Progenitor cell of endocrine pancreas (in vitro differentiated cells): ENCODE measurements around the gene FBF1. TPM values are rescaled to one million over a fixed set of nuclear protein-coding genes. Genes with fewer than 3 reads are reported as not detected.

Experiments
- DNase-seq: peaks from one replicate; pipeline ENCODE4 v3.0.0; 2021; ENCODE audit warnings: low spot score; ENCODE audit not compliant: unreplicated experiment
- H3K27ac Mint-ChIP-seq: 2 replicates; pipeline ENCODE4 v1.8.0; 2021; ENCODE audit warnings: mild to moderate bottlenecking, moderate library complexity, mixed read lengths
- H3K27me3 Mint-ChIP-seq: 2 replicates; pipeline ENCODE4 v1.8.0; 2021; ENCODE audit warnings: mixed read lengths
- H3K36me3 Mint-ChIP-seq: 2 replicates; pipeline ENCODE4 v1.8.0; 2022; ENCODE audit warnings: mixed read lengths; ENCODE audit not compliant: insufficient read depth
- H3K4me1 Mint-ChIP-seq: 2 replicates; pipeline ENCODE4 v1.8.0; 2021; ENCODE audit warnings: low read depth, mixed read lengths
- H3K4me3 Mint-ChIP-seq: 2 replicates; pipeline ENCODE4 v1.8.0; 2021; ENCODE audit warnings: low read depth, mild to moderate bottlenecking, moderate library complexity, mixed read lengths
- H3K9me3 Mint-ChIP-seq: 2 replicates; pipeline ENCODE4 v1.8.0; 2021; ENCODE audit warnings: low read depth, mixed read lengths
- CTCF ChIP-seq: fragments of 200-600 bp; sonication (generic); IDR thresholded peaks from one replicate; pipeline ENCODE4 v1.5.0; 2021; ENCODE audit warnings: antibody characterized with exemption, mild to moderate bottlenecking; ENCODE audit not compliant: unreplicated experiment
- total RNA-seq: library from RNA; stranded (reverse); gene quantifications from 2 replicates; pipeline ENCODE4 v1.2.1, GENCODE V29; 2021

The FBF1 gene
- total RNA-seq, 1 donor from 2014 or later, result 29.9 TPM

DNA sequence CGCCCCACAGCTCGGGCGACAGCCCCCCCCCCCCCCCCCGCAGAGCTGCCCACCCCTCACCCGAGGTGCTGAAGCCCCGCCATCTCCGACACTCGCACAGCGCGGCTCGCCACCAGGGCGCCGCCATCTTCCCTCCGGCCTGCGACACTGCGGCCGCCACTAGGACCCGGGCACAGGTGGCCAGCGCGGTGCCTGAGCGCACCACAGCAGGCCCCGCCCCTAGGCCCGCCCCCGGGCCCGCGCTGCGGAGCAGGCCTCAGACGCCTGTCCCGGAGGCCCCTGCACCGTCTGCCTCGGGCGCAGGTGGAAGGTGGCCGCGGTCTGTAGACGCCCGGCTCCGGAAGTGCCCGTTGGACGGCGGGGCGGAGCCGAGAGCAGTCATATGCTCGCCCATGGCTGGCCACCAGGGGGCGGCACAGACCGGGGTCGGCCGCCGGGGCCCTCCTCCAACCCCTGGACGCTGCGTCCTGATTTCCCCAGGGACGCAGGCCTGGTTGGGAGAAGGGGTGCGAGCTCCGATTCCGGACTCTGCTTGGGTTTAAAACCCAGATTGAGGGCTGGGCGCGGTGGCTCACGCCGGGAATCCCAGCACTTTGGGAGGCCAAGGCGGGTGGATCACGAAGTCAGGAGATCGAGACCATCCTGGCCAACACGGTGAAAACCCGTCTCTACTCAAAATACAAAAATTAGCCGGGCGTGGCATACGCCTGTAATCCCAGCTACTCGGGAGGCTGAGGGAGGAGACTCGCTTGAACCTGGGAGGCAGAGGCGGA, 35.9 kb downstream of the FBF1 start, which contains the start of gene MRPL38:
TSS of gene MRPL38 (minus strand) at position 136 of the 773 bp plus-strand sequence. CDS start at position 127, 9 bp downstream.
- DNase-seq, result peak; percentile 96
- Mint-ChIP-seq H3K4me1 (peaks cover 2% of the 10 kb centered on the region), H3K27ac (peak within 1 kb of the TSS; percentile 98), H3K27me3 (no peaks in the 10 kb centered on the region), H3K9me3 (no peaks in the 10 kb centered on the region), H3K36me3 (peaks cover 2% of the 10 kb centered on the region), H3K4me3 (peak within 1 kb of the TSS; percentile 85)
- TF ChIP-seq CTCF, result peak; percentile 99

DNA sequence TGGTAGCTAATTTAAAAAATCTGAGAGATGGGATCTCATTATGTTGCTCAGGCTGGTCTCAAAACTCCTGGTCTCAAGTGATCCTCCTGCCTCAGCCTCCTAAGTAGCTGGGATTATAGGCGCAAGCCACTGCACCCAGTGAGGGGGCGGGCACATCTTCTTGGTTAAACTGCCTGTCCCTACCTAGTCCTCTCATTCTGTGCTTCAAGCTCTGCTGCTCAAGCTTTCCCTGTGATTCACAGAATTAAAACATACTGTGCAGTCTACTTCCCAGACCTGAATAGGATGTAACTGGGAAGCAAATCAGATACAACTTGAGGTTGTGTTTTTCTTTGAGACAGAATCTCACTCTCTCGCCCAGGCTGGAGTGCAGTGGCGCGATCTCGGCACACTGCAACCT, 38.4 kb downstream of the FBF1 start:
- no peak overlapping the region for H3K4me3 Mint-ChIP-seq
- H3K9me3 Mint-ChIP-seq, result no peaks in the 10 kb centered on the region
- no peak overlapping the region for H3K27ac Mint-ChIP-seq
- DNase-seq, result no peak
- H3K4me1 Mint-ChIP-seq, result peaks cover 2% of the 10 kb centered on the region
- no peak for TF ChIP-seq CTCF
- H3K36me3 Mint-ChIP-seq, result peaks cover 2% of the 10 kb centered on the region
- no peaks in the 10 kb centered on the region for H3K27me3 Mint-ChIP-seq

GRCh38 chr17:75901727-75902126, 39.1 kb downstream of the FBF1 start:
- peaks cover 2% of the 10 kb centered on the region for H3K4me1 Mint-ChIP-seq
- no peak overlapping the region for H3K4me3 Mint-ChIP-seq
- no peak for DNase-seq
- H3K27me3 Mint-ChIP-seq, result no peaks in the 10 kb centered on the region
- no peaks in the 10 kb centered on the region for H3K9me3 Mint-ChIP-seq
- peaks cover 2% of the 10 kb centered on the region for H3K36me3 Mint-ChIP-seq
- no peak overlapping the region for H3K27ac Mint-ChIP-seq
- no peak for TF ChIP-seq CTCF

GRCh38 chr17:75900691-75901533, 39.9 kb downstream of the FBF1 start:
- TF ChIP-seq CTCF, result no peak
- Mint-ChIP-seq H3K4me3 (no peak overlapping the region), H3K36me3 (peaks cover 2% of the 10 kb centered on the region), H3K27me3 (no peaks in the 10 kb centered on the region), H3K9me3 (no peaks in the 10 kb centered on the region), H3K27ac (no peak overlapping the region), H3K4me1 (peaks cover 2% of the 10 kb centered on the region)
- DNase-seq, result no peak

DNA sequence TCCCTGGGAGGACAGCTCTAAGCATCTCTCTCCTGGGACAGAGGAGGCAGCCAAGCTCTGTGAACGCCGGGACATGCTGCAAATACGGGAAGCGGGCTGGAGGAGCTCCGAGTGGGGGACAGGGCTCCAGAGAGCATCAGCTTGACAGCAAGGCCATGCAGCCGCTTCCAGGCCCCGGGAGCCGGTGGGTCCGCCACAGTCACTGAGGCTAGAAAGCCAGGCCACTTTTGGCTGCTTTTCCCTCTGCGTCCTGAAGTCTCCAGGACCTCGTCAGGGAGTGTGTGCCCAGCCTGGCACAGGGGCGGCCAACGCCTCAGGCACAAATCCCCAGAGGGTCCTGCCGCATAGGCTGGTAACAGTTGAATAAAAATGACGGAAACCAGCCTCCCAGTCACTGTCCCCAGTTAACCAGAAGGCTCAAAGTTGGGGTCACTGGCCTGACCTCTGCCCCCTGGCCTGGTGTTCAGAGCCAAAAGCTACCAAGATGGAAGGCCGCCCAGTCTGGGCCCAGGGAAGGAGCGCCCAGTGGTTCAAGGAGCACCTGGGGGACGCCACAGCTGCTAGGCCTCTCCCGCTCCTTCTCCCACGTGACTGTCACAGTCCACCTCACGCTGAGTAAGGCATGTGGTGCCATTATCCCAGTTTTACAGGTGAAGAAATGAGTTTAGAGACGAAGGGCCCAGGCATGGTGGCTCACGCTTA, 40.9 kb downstream of the FBF1 start:
- peaks cover 9% of the 10 kb centered on the region for H3K27me3 Mint-ChIP-seq
- DNase-seq, result no peak
- H3K27ac Mint-ChIP-seq, result peak overlapping the region; percentile 67
- no peak overlapping the region for H3K4me3 Mint-ChIP-seq
- TF ChIP-seq CTCF, result no peak
- no peaks in the 10 kb centered on the region for H3K9me3 Mint-ChIP-seq
- H3K4me1 Mint-ChIP-seq, result peaks cover 10% of the 10 kb centered on the region
- peaks cover 2% of the 10 kb centered on the region for H3K36me3 Mint-ChIP-seq
